ENCODE data around the gene TTC12.

Gene TTC12

DNA sequence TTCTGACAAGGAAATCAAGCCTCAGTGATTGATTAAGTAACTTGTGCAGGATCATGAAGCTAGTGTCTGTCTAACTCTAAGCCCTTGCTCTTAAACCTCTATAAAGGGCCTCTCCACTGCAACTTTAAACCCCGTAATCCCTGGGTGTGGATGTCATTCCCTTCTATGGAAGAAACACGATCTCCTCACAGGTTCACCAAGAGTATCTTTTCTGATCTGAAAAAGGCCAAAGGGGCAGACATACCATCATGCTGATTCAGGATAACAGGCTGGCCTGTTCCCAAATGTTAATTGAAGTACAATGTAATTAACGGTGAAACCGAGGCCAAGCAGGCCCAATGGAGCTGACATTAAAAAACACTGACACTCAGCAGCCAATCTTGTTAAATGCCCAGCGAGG is 17.1 kb downstream of the TTC12 start:
- no peak for DNase-seq

DNA sequence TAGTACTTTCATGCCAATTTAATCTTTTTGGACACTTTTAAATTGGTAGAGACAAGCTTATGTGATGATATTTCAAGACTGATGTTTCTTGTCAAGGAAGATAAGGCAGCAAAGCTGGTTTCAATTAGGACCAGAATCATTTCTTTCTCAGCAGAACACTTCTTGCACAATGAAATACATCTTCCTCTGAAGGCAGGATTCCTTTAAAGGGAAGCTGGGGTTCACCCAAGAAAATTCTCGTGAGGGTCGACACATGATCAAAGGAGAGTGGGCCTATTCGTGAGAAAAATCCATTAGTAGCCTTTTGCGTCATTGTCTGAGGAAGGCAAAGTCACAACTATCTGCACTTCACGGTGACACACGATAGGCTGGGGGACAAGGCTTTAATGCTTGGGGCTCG is 17.6 kb downstream of the TTC12 start:
- DNase-seq: no peak

DNA sequence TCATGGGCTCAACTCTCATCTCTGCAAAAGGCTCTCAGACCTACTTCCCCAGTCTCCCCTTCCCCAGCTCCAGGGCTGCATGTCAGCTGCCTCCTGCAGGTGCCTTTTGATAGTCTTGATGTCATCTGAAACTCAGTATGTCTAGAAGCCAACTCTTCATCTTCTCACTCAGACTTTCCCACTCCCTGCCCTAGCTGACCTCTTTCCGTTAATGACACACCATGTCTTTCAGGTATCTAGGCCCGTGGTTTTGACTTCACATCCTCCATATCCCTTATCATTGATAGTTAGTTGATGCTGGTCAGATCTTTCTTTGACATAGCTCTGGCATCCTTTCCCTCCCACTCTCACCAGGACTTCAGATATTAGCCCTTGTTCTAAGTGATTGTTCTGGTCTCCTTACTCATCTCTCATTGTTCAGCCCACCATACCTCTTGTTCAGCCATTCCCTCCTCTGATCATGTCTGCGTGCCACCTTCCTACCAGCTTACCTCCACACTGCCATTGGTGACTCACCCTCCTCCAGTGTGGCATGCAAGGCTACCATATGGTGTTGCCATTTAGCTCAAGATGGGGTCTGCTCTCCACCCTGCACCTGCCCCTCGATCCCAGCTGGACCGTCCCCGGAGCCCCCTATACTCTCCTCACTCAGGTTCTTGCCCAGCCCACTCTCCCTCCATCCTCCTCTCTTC is 18.4 kb downstream of the TTC12 start:
- no peak for DNase-seq

DNA sequence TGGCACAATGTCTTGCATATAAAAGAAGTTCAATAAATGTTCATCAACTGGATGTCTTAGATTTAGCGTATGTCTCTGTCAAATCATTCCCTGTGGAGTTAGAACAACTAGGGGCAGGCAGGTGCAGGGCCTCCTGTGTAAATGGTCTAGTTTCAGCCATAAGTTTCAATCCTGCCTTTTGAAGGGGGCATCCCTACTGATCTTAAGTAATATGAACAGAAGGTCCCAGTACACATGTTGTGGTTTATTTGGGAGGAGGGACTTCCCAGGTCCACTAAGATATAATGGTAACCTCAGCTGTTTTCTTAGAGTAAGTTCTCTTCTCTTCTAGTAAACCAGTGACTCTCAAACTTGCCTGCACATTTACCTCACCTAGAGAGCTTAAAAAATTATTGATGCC is 19.8 kb downstream of the TTC12 start:
- DNase-seq: no peak

DNA sequence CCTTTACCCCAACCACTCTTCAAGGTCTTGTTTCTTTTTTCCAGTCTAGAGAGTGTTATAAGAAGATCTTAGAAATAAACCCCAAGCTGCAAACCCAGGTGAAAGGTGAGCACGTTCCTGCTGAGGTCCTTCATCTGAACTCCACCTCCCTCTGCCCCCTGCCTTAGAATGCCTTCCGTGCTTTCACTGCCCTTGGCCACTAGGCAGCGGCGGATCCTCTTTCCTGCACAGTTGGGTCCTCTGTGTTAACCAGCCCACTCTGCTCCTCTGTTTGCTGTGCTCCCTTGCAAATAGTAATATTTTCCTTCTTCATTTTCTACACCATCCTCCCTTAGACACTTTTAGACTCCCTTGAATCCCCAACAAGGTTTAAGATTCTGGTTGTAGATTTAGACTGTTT is 24.3 kb downstream of the TTC12 start:
- DNase-seq: no peak

DNA sequence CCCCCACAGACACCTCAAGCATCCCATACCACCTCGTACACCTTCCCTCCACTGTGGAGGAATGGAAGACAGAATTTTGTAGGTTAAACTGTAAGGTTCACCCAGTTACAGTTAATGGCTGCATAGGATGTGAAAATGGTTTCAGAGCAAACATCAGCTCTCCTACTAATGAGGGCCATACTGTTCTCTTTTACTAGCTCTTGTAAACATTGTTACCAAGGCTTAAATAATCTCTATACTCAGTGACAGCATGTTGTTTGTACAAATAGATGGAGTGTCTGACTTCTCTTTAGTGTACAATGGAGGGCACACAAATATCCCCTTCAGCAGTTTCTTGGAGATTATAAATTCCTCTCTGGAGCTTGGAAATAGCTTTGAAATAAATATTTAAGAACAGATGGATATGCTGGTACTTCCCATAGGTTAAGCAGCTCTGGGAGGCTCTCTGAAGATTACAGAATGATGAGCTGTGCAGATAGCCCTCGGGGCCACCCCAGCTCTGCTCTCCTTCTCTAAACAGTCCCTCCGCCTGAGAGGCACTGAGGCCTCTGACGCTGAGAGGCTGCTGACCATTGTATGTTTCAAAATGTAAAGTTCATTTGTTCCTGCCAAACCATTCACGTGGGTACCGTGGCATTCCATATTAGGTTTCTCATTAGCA is 25.7 kb downstream of the TTC12 start:
- DNase-seq: no peak

DNA sequence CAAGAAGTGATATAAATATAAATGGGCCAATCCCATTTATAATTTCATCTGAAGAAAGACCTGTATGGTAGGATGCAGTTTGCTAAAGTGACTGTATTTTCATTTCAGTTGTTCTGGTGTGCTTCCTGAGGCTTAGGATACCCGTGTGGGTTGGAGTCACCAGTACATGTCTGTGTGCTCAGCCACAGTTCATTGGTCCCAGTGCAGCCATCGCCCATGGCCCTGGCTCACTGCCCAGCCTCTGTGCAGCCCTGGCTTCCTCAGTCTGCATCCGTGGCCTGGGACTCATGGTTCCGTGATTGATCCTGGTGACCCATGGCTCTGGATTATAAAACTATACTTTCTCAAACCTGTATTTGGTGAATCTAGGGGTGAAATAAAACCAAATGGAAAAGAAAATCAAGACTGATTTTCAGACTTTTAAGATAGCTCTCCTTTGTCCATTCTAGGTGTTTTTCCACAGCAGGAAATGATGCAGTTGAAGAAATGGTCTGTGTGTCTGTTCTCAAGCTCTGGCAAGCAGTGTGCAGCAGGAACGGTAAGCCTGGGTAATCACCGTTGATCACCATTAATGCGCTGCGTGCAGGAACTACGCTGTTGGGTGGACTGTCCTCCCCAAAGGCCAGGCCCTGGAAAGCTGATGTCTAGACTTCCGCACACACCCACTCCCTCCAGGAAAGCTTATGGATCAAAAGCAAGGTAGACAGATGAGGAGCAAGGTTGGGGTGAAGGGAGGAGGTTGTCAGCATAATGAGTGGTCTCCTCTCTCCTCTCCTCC is 27.2 kb downstream of the TTC12 start:
- no peak for DNase-seq

DNA sequence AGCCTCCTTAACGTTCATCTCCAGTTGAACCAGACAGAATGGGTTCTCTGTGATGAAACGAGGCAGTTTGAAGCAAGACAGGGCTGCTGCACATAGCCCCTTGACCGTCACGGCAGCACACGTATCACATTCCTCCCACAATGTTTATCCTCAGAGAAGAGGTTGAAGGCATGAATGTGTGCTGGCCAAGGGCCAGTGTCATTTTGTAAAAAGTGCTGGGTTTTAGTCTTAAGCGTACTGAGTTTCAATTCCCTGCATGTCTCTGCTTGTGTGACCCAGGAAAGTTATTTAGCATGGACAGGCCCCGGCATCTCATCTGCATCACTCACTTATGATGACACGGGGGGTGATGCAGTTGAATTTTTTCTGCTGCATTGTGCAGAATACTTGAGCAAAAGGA is 31.6 kb downstream of the TTC12 start:
- DNase-seq: no peak

DNA sequence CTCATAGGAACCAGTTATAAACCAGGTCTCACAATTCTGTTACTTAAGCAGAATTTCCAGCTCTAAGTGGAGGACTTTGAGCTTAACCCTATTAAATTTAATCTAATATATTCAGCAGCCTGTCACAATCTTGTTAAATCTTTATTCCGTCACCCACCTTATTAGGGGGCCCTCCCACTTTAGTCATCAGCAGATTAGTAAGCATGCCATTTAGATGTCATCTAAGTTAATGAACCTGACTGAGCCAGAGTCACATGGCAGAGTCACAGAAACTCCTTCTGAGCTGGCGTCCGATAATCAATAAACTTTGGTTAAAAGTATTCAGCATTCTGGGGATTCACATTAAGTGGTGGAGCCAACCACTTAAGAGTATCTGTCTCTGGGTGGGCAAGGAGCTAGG is 35.1 kb downstream of the TTC12 start:
- no peak for DNase-seq

DNA sequence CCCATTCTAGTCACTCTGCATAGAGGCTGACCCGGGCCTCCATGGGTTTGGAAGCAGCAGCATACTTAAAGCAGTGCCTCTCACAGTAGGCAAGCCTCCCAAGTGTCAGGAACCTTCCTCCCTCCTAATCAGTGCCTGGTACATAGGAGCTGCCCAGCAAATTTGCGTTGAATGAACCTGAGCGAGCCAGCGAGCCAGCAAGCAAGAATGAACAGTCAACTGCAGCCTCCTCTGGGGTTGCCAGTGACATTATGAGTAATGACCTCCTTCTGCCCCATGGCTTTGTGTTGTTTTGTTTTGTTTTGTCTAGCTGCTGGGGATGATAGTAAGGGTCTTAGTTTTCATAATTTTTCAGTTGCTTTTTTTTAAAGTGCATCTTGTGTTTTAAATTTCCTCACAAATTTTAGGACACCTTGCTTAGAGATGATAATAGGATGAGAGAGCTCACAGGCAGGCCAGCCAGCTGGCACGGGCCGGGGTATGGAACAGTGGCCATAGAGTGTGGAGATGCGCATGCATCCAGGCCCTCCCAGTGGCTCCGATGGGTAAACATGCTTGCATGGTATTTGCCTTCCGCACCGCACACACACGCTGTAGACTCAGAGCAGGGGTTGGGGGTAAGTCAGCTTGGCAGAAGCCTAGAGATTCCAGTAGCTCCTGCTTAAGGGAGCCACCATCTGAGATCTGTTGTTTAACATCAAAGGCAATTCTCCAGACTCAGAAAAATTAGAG is 36.1 kb downstream of the TTC12 start:
- no peak for DNase-seq

DNA sequence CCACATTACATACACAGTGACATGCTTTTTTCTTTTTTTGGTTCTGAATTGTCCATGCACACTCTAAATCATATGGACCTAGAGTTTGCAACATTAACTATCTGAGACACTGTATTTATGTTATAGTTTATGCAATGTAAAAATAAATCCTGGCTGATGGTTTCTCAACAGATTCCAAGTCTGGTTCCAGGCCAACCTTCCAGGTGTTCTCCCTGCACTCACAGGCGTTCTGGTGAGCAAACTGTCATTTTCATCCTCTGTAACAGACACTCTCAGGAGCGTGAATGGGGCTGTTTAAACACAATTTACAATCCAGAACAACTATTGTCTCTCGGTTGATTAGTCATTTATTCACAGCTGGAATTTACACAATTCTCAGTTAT is 36.7 kb downstream of the TTC12 start:
- DNase-seq: no peak

DNA sequence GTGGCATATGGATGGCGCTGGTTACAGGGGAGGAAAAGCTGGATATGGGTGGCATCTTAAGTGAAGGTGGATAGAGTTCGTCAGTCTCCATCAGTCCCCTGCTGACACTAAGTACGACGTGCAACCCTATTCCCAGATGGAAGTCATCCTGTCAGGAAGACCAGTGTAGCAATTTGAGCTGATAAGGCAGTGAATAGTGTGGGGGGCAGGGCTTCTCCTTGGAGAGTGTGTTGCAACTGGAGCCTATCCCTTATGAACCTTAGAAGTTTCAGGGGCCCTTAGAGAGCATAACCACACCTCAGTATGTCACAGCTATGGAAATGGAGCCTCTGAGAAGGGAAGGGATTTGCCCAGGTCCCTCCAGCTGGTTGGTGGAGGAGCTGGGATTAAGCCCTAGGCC is 37.1 kb downstream of the TTC12 start:
- no peak for DNase-seq

DNA sequence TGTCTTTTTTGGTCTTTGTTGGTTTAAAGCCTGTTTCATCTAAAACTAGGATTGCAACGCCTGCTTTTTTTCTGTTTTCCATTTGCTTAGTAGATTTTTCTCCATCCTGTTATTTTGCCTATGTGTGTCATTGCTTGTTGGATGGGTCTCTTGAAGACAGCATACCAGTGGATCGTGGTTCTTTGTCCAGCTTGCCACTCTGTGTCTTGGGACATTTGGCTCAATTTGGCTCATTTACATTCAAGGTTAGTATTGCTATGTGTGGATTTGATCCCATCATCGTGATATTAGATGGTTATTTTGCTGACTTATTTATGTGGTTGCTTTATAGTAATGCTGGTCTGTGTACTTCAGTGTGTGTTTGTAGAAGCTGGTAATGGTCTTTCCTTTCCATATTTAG is 41.8 kb downstream of the TTC12 start:
- no peak for DNase-seq

DNA sequence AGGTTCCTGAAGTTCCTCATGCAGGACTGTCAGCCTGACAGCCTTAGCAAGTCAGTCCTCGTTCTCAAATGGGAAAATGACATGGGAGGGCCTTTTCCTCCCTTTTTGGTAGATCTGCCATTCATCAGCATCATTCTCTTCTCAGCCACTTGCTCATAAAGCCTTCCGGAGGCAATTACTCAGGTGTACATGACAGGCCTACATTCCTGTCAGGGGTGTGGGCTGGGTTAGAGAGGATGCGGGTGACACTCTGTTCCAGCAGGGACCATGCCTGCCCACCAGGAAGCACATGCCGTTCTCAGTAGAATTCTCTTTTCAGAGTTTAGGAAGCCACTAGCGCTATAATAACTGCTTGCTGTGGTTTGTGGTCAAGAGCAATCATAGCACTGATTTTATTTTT is 49.0 kb downstream of the TTC12 start:
- DNase-seq: no peak

DNA sequence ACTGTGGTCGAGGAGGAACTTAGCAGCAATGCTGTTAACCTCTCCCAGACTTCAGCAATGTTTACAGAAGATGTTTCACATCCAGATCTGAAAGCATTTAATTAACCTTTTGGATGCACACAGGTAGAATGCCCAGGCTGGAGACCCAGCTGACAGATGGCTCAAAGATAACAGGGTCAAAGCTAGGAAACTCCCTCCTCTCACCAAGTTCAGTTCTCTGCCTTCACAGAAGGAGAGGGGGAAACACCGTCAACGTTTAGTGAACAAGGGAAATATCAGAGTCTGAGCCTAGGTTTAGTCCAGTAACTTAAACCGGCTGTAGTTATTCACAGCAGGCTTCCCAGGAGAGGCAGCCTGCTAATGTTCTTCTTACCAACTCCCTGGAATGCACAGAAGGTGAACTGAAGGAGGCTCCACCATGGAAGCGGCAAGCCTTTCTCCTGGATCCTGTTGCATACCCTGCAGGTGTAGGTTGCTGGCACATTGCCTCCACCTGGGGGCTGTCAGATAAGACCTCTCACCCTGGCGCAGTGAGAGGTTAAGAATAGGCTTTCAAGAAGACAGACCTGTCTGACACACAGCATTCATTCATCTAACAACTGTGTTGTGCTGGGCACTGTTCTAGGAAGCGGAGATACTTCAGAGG is 49.7 kb downstream of the TTC12 start:
- DNase-seq: no peak

DNA sequence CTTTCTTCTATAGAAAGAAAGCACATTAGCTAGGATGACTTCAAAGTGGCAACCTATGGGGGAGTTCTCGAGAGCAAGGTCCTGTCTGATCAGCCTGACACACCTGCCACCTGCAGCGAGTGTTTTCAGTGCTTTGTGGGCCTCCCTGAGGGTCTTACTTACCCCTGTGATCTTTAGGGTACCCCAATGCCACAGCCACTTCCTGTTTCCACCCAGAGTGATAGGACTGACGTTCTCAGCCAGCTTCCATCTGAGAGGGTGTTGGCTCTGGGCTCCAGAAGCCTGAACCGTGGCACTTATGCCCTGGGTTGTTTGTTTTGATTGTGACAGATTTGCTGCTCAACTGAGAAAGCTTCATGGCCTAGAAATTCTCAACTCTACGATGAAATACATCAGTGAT is 51.5 kb downstream of the TTC12 start:
- no peak for DNase-seq

DNA sequence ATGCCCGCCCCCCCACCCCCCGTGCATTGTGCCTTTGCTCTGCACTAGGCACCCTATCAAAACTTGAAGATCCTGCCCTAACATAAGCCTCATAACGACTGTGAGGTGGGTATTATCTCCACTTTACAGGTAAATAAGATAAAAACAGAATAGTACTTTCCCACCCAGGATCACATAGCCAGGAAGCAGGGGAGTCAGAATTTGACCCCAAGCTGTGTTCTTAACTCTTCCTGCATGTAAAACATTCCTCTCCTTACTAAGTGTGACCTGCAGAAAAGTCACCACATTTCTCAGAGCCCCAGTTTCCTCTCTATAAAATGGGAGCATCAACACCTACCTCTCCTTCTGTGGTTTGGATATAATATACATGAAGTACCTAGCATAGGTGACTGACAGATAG is 55.0 kb downstream of the TTC12 start:
- DNase-seq: no peak

DNA sequence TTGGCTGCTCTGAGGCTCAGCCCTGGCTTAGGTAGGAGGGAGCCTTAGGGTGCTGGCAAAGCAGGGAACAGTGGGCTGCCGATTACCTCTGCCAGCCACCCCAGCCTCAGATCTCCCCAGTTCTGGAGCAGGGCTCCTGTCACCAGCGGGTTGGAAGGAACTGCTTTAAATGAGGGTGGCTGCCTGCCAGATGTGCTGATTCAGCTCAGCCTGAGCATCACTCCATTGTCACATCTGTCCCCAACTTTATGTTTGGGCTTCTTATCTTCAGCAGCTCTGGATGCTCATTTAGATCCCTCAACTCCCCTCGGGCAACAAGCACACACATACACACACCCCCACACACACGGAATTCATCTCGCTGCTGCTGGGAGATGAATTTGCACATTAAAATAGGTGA is 56.3 kb downstream of the TTC12 start:
- DNase-seq: no peak

DNA sequence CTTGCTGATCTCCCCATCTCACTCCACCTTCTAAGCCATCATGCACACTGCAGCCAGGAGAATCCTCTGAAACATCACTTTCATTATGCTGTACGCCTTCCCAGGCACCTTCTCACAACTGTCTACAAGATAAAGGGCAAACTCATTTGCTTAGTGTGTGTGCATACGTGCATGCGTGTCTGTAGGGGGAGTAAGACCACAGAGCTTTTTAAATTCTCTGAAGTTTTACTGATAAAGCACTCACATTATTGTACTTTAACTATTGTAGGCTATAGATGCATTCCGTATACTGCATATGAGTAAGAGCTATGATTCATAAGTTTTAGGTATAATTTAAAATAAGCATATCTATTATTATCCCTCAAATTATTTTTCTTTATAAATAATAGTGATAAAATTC is 57.9 kb downstream of the TTC12 start:
- no peak for DNase-seq

DNA sequence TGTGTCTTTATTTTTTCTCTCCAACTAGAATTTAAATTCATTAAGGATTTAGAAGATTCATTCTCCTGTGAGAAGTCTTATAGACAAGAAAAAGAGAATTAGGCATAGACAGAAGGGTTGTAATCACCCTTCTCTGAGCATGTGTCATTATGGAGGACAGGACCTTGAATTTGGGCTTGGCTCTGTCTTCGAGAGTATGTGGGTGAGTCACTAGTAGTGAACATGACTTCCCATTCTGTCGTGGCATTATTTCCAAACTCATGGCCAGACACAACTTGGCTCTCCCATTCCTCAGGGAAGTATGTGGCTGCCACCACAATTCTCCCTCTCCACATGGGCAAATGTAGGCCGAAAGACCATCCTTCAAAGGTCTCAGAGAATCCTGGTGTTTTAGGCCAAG is 58.9 kb downstream of the TTC12 start:
- DNase-seq: no peak

DNA sequence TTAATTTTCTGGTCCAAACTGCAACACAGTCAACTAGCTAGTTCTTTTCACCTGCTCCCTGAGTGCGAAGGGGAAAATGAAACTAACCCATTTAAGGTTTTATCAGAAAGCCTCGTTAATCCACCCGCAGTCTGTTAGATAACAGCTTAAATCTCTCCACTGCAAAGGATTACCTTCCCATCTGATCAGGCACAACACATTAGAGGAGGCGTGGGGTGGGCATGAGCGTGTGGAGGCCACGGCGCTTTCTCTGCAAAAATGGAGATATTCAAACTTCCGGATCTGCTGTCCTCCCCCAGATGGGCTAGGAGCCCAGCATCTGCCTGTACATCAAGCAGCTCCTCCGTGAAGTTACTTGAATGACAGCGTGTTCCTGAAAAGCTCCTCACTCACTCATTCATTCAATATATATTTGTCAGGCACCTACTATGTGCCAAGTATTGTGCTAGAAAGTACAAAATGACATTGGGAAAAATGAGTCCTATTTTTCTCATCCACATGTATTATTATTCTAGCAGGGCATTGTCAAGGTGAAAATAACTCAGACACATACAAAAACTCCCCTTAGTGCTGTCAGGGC is 59.7 kb downstream of the TTC12 start:
- DNase-seq: no peak

DNA sequence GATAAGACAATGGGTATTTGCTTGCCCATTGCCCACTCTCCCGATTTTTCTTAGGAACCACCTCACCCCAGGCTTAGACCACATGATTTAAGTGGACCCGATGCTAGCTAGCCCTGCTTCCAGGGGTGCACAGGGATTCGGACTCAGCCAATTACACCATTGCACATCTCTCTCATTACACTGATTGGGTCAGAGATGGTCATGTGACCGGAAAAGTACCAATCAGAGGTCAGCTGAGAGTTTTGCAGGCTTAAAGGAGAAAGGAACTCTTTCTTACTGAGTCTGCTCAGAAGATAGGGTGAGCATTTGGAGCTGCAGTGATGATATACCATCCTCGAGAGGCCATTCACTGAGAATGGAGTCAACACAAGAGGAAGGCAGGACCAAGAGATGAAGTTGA is 61.0 kb downstream of the TTC12 start:
- no peak for DNase-seq

DNA sequence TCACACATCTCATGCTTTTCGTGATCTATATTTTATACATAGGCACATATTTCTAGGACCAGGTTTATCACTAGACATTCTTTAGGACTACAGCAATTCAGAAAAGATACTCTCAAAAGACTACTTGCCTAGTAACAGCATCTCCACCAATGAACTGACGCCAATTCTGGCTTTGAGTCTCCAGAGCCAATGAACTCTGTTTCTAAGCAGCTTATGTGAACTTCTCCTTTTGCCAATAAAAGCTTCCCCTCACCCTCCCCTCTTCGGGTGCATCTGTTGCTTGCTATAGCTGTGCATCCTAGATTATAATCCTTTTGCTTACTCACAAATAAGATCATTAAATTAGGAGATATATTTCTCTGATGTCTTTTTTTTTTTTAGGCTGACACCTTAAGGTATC is 61.8 kb downstream of the TTC12 start:
- DNase-seq: no peak
